Upper lobe of right lung (tissue), 1 donor: ENCODE measurements around the gene TIMP3. TPM values are rescaled to one million over a fixed set of nuclear protein-coding genes. Genes with fewer than 3 reads are reported as not detected.
A peak's percentile ranks its signal among the peaks of the same experiment; 100 is the strongest.

Experiments used
- ATAC-seq: fragments of 200-7000 bp; cut with Tn5 transposase; one replicate; pipeline ENCODE4 v1.9.1; 2020; ENCODE audit warnings: mild to moderate bottlenecking, moderate library complexity
- DNase-seq: peaks from one replicate; pipeline ENCODE4 v3.0.0-alpha.2; 2020
- H3K27ac ChIP-seq: fragments of 200-600 bp; one replicate; pipeline ENCODE4 v1.8.0; 2022
- H3K27me3 ChIP-seq: fragments of 200-600 bp; one replicate; pipeline ENCODE4 v1.8.0; 2022; ENCODE audit warnings: mild to moderate bottlenecking
- H3K36me3 ChIP-seq: fragments of 200-600 bp; one replicate; pipeline ENCODE4 v1.8.0; 2022
- H3K4me1 ChIP-seq: fragments of 200-600 bp; one replicate; pipeline ENCODE4 v1.8.0; 2022
- H3K4me3 ChIP-seq: fragments of 200-600 bp; one replicate; pipeline ENCODE4 v1.8.0; 2022; ENCODE audit warnings: mild to moderate bottlenecking
- H3K9me3 ChIP-seq: fragments of 200-600 bp; one replicate; pipeline ENCODE4 v1.8.0; 2022
- intact Hi-C: fragments of 100-400 bp; cut with DNase I; formaldehyde crosslinking; loops from one replicate; pipeline ENCODE4 v1.11.0; 2022
- total RNA-seq: library from RNA; stranded (reverse); fragmentation: NEBNext Ultra II Directional; extraction: Animal tissue kit (Norgen Biotek cat#: 25700); gene quantifications from one replicate; pipeline ENCODE4 v1.2.1, GENCODE V29; 2021
- TF ChIP-seq, protein P1 (sequence below): fragments of 200-600 bp; IDR thresholded peaks from one replicate; pipeline ENCODE4 v1.8.0; 2022; ENCODE audit warnings: antibody characterized with exemption
- donor health status: DM: no; HTN: yes; CAD: no; lungs with severe emphysema.

TIMP3 gene
- total RNA-seq, 1 donor from 2014 or later: 749 TPM

DNA sequence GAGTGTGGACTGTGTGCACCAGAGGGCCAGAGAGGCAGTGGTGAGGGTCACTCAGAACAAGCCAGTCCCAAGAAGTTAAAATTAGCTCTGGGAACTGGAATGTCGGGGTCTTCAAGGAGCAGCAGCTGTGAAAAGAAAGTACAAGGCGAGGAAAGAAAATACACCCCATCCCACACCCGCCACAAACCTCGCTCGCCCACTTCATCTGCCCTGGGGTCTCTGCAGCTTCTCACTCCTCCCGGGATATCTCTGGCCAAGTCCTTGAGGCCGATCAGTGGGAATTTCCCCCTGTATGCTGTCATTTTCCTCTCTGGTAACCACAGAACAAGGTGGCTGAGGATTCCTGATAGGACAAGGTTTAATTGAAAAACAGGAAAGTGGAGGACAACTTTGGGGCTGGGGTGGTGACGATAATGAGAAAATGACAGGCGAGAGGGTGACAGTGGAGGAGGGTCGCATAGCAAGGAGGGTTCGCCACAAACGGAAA, 36.3 kb upstream of the TIMP3 start:
- DNase-seq: no peak
- Histone ChIP-seq H3K4me3 (no peak overlapping the region), H3K36me3 (no peaks in the 10 kb centered on the region), H3K4me1 (peaks cover 33% of the 10 kb centered on the region), H3K27me3 (no peaks in the 10 kb centered on the region), H3K27ac (peak overlapping the region; percentile 71), H3K9me3 (no peaks in the 10 kb centered on the region)
- intact Hi-C loops: no loop called here
- no peak for ATAC-seq
- TF ChIP-seq, protein P1, sequence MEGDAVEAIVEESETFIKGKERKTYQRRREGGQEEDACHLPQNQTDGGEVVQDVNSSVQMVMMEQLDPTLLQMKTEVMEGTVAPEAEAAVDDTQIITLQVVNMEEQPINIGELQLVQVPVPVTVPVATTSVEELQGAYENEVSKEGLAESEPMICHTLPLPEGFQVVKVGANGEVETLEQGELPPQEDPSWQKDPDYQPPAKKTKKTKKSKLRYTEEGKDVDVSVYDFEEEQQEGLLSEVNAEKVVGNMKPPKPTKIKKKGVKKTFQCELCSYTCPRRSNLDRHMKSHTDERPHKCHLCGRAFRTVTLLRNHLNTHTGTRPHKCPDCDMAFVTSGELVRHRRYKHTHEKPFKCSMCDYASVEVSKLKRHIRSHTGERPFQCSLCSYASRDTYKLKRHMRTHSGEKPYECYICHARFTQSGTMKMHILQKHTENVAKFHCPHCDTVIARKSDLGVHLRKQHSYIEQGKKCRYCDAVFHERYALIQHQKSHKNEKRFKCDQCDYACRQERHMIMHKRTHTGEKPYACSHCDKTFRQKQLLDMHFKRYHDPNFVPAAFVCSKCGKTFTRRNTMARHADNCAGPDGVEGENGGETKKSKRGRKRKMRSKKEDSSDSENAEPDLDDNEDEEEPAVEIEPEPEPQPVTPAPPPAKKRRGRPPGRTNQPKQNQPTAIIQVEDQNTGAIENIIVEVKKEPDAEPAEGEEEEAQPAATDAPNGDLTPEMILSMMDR: no peak

DNA sequence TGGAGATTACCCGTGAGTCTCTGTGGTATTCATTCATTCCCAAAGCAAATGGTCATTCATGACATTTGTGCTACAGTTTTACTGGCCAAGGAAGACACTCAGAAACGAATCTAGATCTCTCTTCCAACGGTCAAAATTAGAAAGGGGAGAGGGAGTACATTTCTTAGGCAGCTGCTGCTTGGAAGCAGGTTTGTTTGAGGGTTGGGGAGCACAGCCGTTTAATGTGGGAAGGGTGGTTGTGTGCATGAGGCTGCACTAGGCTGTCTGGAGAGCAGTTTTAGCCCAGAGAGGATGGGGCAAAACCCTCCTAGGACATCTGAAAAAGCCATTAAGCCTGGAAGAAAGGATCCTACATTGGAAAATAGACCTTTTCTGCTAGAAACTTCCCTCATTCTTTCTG, 29.7 kb upstream of the TIMP3 start:
- no peak overlapping the region for H3K4me3 ChIP-seq
- H3K36me3 ChIP-seq: no peaks in the 10 kb centered on the region
- DNase-seq (no peak), ATAC-seq (no peak)
- no peaks in the 10 kb centered on the region for H3K9me3 ChIP-seq
- TF ChIP-seq, protein P1: no peak
- intact Hi-C loops: no loop called here
- no peak overlapping the region for H3K27ac ChIP-seq
- no peaks in the 10 kb centered on the region for H3K27me3 ChIP-seq
- H3K4me1 ChIP-seq: peaks cover 8% of the 10 kb centered on the region

DNA sequence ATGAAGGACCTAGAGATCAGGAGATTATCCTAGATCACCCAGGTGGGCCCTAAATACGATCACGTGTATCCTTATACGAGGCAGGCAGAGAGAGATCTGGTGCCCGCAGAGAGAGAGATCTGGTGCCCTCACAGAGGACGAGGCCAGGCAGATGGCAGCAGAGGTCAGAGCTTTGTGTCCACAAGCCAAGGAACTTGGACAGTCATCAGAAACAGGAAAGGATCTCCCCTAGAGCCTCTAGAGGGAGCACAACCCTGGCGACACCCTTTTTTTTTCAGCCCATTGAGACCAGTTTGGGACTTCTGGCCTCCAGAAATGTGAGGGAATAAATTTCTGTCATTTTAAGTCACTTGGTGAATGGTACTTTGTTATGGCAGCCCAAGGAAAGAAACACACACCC, 25.5 kb upstream of the TIMP3 start:
- intact Hi-C loops: no loop called here
- no peak for DNase-seq
- H3K4me1 ChIP-seq: peaks cover 16% of the 10 kb centered on the region
- no peak overlapping the region for H3K4me3 ChIP-seq
- TF ChIP-seq, protein P1: peak; percentile 26
- no peaks in the 10 kb centered on the region for H3K36me3 ChIP-seq
- ATAC-seq: peak; percentile 29
- no peak overlapping the region for H3K27ac ChIP-seq
- no peaks in the 10 kb centered on the region for H3K9me3 ChIP-seq
- no peaks in the 10 kb centered on the region for H3K27me3 ChIP-seq

DNA sequence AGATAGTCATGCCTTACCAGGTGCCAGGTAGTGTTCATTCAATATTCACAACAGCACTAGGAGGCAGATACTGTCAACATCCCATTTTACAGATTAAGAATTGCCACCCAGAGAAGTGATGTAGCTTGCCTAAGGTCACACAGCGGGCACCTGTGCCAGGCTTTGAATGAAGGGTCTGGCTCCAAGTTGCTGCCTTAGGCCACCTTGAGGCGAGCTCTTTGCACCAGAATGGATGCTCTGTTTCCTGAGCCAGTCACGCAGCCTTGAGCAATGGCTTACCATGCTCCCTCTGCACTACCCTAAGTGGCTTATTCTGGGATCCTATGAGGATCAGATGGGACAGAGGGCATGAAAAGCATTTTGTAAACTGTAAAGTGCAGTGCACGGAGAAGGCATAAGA, 25.1 kb upstream of the TIMP3 start:
- intact Hi-C loops: no loop called here
- Histone ChIP-seq H3K27ac (no peak overlapping the region), H3K9me3 (no peaks in the 10 kb centered on the region), H3K36me3 (no peaks in the 10 kb centered on the region), H3K27me3 (no peaks in the 10 kb centered on the region), H3K4me1 (peaks cover 20% of the 10 kb centered on the region), H3K4me3 (no peak overlapping the region)
- DNase-seq (no peak), ATAC-seq (no peak)
- TF ChIP-seq, protein P1: no peak

DNA sequence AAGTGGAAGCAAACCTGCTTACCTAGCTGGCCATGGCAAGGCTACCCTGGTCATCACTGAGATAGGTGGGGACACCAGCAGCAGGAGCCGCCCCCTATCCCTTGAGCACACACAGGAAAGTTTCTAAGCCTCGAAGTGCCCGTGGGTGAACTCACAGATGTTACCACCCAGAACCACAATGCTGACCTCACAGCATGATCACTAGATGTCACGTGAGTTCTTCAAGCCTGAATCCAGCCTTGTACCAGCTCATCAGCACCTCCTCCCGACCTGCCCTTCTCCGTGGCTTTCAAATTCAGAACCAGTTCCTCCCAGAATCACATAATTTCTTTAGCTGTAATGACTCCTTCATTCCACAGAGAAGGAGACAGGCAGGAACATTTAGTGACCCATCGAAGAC, 24.7 kb upstream of the TIMP3 start:
- intact Hi-C loops: no loop called here
- Histone ChIP-seq H3K27ac (no peak overlapping the region), H3K9me3 (no peaks in the 10 kb centered on the region), H3K27me3 (no peaks in the 10 kb centered on the region), H3K4me3 (no peak overlapping the region), H3K4me1 (peaks cover 21% of the 10 kb centered on the region), H3K36me3 (no peaks in the 10 kb centered on the region)
- TF ChIP-seq, protein P1: no peak
- ATAC-seq (no peak), DNase-seq (no peak)

DNA sequence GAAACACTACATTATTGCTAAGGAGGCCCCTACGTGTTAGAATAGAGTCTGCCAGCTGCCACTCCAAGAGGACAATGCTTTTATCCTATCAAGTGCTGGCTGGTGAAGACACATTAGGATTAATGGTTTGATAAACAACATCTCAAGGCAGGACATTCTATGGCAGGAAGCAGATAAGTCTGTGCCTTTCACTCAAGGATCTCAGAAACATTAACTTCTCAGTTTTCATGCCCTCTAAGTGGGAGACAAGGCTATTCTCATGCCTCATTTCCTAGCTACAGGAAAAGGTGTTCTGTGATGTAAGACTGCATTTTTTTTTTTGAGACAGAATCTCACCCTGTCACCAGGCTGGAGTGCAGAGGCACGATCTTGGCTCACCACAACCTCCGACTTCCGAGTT, 23.5 kb upstream of the TIMP3 start:
- DNase-seq: no peak
- Histone ChIP-seq H3K27me3 (no peaks in the 10 kb centered on the region), H3K4me3 (no peak overlapping the region), H3K27ac (no peak overlapping the region), H3K4me1 (peaks cover 21% of the 10 kb centered on the region), H3K9me3 (no peaks in the 10 kb centered on the region), H3K36me3 (no peaks in the 10 kb centered on the region)
- ATAC-seq: peak; percentile 28
- intact Hi-C loops: no loop called here
- TF ChIP-seq, protein P1: no peak
